ENCODE data around the gene ADGRG7.
"Not testable (repeated sequence)": the region's sequence is repeated elsewhere in the genome, so short reads cannot be mapped to it uniquely, and the experiment has no call there.

DNA sequence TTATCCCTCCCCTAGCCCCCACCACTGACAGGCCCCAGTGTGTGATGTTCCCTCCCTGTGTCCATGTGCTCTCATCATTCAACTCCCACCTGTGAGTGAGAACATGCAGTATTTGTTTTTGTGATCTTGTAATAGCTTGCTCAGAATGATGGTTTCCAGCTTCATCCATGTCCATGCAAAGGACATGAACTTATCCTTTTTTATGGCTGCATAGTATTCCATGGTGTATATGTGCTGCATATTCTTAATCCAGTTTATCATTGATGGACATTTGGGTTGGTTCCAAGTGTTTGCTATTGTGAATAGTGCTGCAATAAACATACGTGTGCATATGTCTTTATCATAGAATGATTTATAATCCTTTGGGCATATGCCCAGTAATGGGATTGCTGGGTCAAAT lies 57.9 kb downstream of the ADGRG7 start:
- TF ChIP-seq, protein P1, sequence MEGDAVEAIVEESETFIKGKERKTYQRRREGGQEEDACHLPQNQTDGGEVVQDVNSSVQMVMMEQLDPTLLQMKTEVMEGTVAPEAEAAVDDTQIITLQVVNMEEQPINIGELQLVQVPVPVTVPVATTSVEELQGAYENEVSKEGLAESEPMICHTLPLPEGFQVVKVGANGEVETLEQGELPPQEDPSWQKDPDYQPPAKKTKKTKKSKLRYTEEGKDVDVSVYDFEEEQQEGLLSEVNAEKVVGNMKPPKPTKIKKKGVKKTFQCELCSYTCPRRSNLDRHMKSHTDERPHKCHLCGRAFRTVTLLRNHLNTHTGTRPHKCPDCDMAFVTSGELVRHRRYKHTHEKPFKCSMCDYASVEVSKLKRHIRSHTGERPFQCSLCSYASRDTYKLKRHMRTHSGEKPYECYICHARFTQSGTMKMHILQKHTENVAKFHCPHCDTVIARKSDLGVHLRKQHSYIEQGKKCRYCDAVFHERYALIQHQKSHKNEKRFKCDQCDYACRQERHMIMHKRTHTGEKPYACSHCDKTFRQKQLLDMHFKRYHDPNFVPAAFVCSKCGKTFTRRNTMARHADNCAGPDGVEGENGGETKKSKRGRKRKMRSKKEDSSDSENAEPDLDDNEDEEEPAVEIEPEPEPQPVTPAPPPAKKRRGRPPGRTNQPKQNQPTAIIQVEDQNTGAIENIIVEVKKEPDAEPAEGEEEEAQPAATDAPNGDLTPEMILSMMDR (IDR thresholded peaks at IDR 0.05) = not testable (repeated sequence)
- not testable (repeated sequence) for TF ChIP-seq POLR2A (IDR thresholded peaks at IDR 0.05; ENCODE audit: low read depth)
